ENCODE measurements around the gene FGFBP3.

- TF ChIP-seq CTCF (IDR thresholded peaks at IDR 0.05) (no peak), MAX (IDR thresholded peaks at IDR 0.05; ENCODE audit: low read depth) (no peak), JUND (IDR thresholded peaks at IDR 0.05) (no peak), POLR2AphosphoS5 (IDR thresholded peaks at IDR 0.05; ENCODE audit: low read depth, low read length) (no peak), MEF2A (IDR thresholded peaks at IDR 0.05; ENCODE audit: borderline replicate concordance, low read depth) (no peak), RAD21 (IDR thresholded peaks at IDR 0.05; ENCODE audit: low read length) (no peak), EP300 (IDR thresholded peaks at IDR 0.05; ENCODE audit: borderline replicate concordance in 1 of 2, low read depth in 1 of 2, low read length in 1 of 2) (no peak), FOXJ3 (CRISPR knock-in tag; IDR thresholded peaks at IDR 0.05) (no peak), TAF1 (IDR thresholded peaks at IDR 0.05; ENCODE audit: borderline replicate concordance, low read depth, low read length) (no peak)
These were observed 48.4 kb downstream of the FGFBP3 start for GRCh38 chr10:91860885-91861284.

All from SK-N-SH (cell line).